H1 (cell line): ENCODE data around the gene LIPC. TPM values are rescaled to one million over a fixed set of nuclear protein-coding genes. Genes with fewer than 3 reads are reported as not detected.

Experiments
- CTCF ChIA-PET: fragments of 300-600 bp; sonication (Branson Sonifier 250); formaldehyde crosslinking; loops from one replicate; lab custom pipeline; 2021; ENCODE audit not compliant: partially characterized antibody; lab: Charles Lee
- POLR2A ChIA-PET: fragments of 300-600 bp; sonication (Branson Sonifier 250); formaldehyde crosslinking; loops from one replicate; lab custom pipeline; 2021; ENCODE audit warnings: inconsistent platforms; ENCODE audit not compliant: partially characterized antibody; lab: Charles Lee
- DNase-seq, 2 experiments: peaks; one replicate each; pipeline versions ENCODE4 v3.0.0 to v3.0.0-alpha.2; 2010 to 2022; ENCODE audit warnings: low spot score in 2 of 2, low read depth in 1 of 2, mixed read lengths in 1 of 2
- FAIRE-seq: peaks from 2 replicates; lab custom pipeline; 2011; peaks lifted over from hg19 to GRCh38; lab: Jason Lieb, UNC
- H2AFZ ChIP-seq: 2 replicates; pipeline ENCODE4 v1.8.1; 2012; ENCODE audit warnings: low read length, inconsistent platforms
- H2AK5ac ChIP-seq: 2 replicates; pipeline ENCODE4 v1.6.1; 2013; ENCODE audit warnings: low read depth, low read length
- H2BK120ac ChIP-seq: replicated peaks from 2 replicates; pipeline ENCODE3; 2013; ENCODE audit warnings: low read depth, low read length, inconsistent platforms
- H2BK12ac ChIP-seq: 2 replicates; pipeline ENCODE4 v1.6.1; 2013; ENCODE audit warnings: low read depth, low read length
- H2BK15ac ChIP-seq: 2 replicates; pipeline ENCODE4 v1.6.1; 2013; ENCODE audit warnings: low read length
- H2BK20ac ChIP-seq: 2 replicates; pipeline ENCODE4 v1.6.1; 2013; ENCODE audit warnings: low read length
- H2BK5ac ChIP-seq: 2 replicates; pipeline ENCODE4 v1.6.1; 2013; ENCODE audit warnings: low read depth, low read length
- H3K14ac ChIP-seq: 2 replicates; pipeline ENCODE4 v1.6.1; 2013; ENCODE audit warnings: inconsistent platforms; ENCODE audit not compliant: insufficient read length
- H3K18ac ChIP-seq: 2 replicates; pipeline ENCODE4 v1.6.1; 2013; ENCODE audit warnings: low read length; ENCODE audit errors: extremely low read depth
- H3K23ac ChIP-seq: 2 replicates; pipeline ENCODE4 v1.6.1; 2013; ENCODE audit warnings: inconsistent platforms; ENCODE audit not compliant: insufficient read length
- H3K23me2 ChIP-seq: 2 replicates; pipeline ENCODE4 v1.6.1; 2013; ENCODE audit warnings: low read depth, low read length
- H3K27ac ChIP-seq: 2 replicates; pipeline ENCODE4 v1.6.1; 2011; ENCODE audit warnings: low read depth, low read length, inconsistent platforms
- H3K27me3 ChIP-seq, 4 experiments: replicated peaks in 1 of 4; 1 replicate in 1 of 4; 2 replicates in 3 of 4; pipeline versions ENCODE4 v1.6.1 to v1.8.1; 2011 to 2013; ENCODE audit warnings: low read length in 3 of 4, mild to moderate bottlenecking in 3 of 4, inconsistent platforms in 2 of 4, mixed read lengths in 2 of 4, moderate library complexity in 1 of 4; ENCODE audit not compliant: control insufficient read depth in 3 of 4, insufficient read depth in 3 of 4; ENCODE audit errors: extremely low read depth in 1 of 4
- H3K36me3 ChIP-seq, 4 experiments: 2 replicates each; pipeline versions ENCODE4 v1.6.1 to v1.8.1; 2011 to 2013; ENCODE audit warnings: mild to moderate bottlenecking in 4 of 4, low read length in 3 of 4, moderate library complexity in 2 of 4, control low read depth in 1 of 4, inconsistent platforms in 1 of 4; ENCODE audit not compliant: insufficient read depth in 4 of 4, control insufficient read depth in 2 of 4
- H3K4ac ChIP-seq: replicated peaks from 2 replicates; pipeline ENCODE3; 2013; ENCODE audit warnings: low read length, low read depth, mixed read lengths, inconsistent platforms; ENCODE audit not compliant: insufficient read length
- H3K4me1 ChIP-seq, 4 experiments: replicated peaks in 1 of 4; 1 replicate in 1 of 4; 2 replicates in 3 of 4; pipeline versions ENCODE4 v1.6.1 to v1.8.1; 2011 to 2013; ENCODE audit warnings: low read length in 3 of 4, inconsistent platforms in 2 of 4, mixed read lengths in 1 of 4; ENCODE audit not compliant: insufficient read depth in 4 of 4, control insufficient read depth in 3 of 4
- H3K4me2 ChIP-seq, 2 experiments: 2 replicates each; pipeline versions ENCODE4 v1.6.1 to v1.8.1; 2011 to 2013; ENCODE audit warnings: low read depth in 2 of 2, low read length in 2 of 2, control low read depth in 1 of 2, inconsistent platforms in 1 of 2, mild to moderate bottlenecking in 1 of 2; ENCODE audit not compliant: insufficient read depth in 1 of 2
- H3K4me3 ChIP-seq, 4 experiments: fragments of 200-600, 300-600 bp in 1 of 4; sonication (generic), shearing (Covaris generic), sonication (Bioruptor Twin) in 1 of 4; 2 replicates each; pipeline versions ENCODE4 v1.5.1 to v1.8.1; 2011 to 2016; ENCODE audit warnings: low read length in 4 of 4, low read depth in 3 of 4, control low read depth in 2 of 4, inconsistent platforms in 2 of 4, mild to moderate bottlenecking in 2 of 4, mixed read lengths in 1 of 4, moderate library complexity in 1 of 4; ENCODE audit not compliant: insufficient read depth in 2 of 4; ENCODE audit errors: extremely low read depth in 1 of 4
- H3K56ac ChIP-seq: replicated peaks from 2 replicates; pipeline ENCODE3; 2013; ENCODE audit warnings: low read depth, mild to moderate bottlenecking, mixed read lengths, low read length, inconsistent platforms; ENCODE audit not compliant: insufficient read length
- H3K79me1 ChIP-seq: 2 replicates; pipeline ENCODE4 v1.6.1; 2013; ENCODE audit warnings: low read depth, low read length, control low read depth
- H3K79me2 ChIP-seq, 2 experiments: 2 replicates each; pipeline versions ENCODE4 v1.6.1 to v1.8.1; 2012 to 2013; ENCODE audit warnings: low read length in 2 of 2, mild to moderate bottlenecking in 2 of 2, inconsistent platforms in 1 of 2; ENCODE audit not compliant: insufficient read depth in 2 of 2, control insufficient read depth in 1 of 2
- H3K9ac ChIP-seq, 4 experiments: replicated peaks in 1 of 4; 1 replicate in 1 of 4; 2 replicates in 3 of 4; pipeline versions ENCODE4 v1.6.1 to v1.8.1; 2011 to 2013; ENCODE audit warnings: low read depth in 3 of 4, low read length in 3 of 4, control low read depth in 2 of 4, mild to moderate bottlenecking in 2 of 4, moderate library complexity in 2 of 4, inconsistent platforms in 1 of 4; ENCODE audit errors: extremely low read depth in 1 of 4
- H3K9me3 ChIP-seq, 2 experiments: 2 replicates each; pipeline versions ENCODE4 v1.6.1 to v1.8.1; 2012 to 2013; ENCODE audit warnings: mild to moderate bottlenecking in 2 of 2, moderate library complexity in 2 of 2, control low read depth in 1 of 2, inconsistent platforms in 1 of 2, low read depth in 1 of 2, low read length in 1 of 2, mixed read lengths in 1 of 2; ENCODE audit not compliant: insufficient read depth in 2 of 2
- H4K20me1 ChIP-seq, 2 experiments: replicated peaks in 1 of 2; 2 replicates each; pipeline versions ENCODE3 to v1.8.1; 2011 to 2013; ENCODE audit warnings: inconsistent platforms in 2 of 2, low read length in 2 of 2, mild to moderate bottlenecking in 1 of 2; ENCODE audit not compliant: insufficient read depth in 2 of 2, control insufficient read depth in 1 of 2
- H4K5ac ChIP-seq: 2 replicates; pipeline ENCODE4 v1.6.1; 2013; ENCODE audit warnings: low read length, low read depth, mixed read lengths, inconsistent platforms; ENCODE audit not compliant: insufficient read length
- H4K8ac ChIP-seq: 2 replicates; pipeline ENCODE4 v1.8.0; 2013; ENCODE audit warnings: mild to moderate bottlenecking, moderate library complexity, low read length, inconsistent platforms; ENCODE audit not compliant: insufficient read depth; ENCODE audit errors: extremely low read depth
- H4K91ac ChIP-seq: replicated peaks from 2 replicates; pipeline ENCODE3; 2013; ENCODE audit warnings: low read length, mixed read lengths, inconsistent platforms; ENCODE audit not compliant: insufficient read length
- ASH2L ChIP-seq: fragments of 200-600, 300-600 bp; sonication (generic); IDR thresholded peaks from one replicate; pipeline ENCODE4 v1.7.1; 2017; ENCODE audit warnings: low read length
- ATF2 ChIP-seq: IDR thresholded peaks from 2 replicates; pipeline ENCODE4 v1.6.1; 2012; ENCODE audit warnings: low read length, inconsistent platforms
- CEBPB ChIP-seq: IDR thresholded peaks from 2 replicates; pipeline ENCODE4 v1.6.1; 2012; ENCODE audit warnings: low read depth, low read length
- CREB1 ChIP-seq: IDR thresholded peaks from 2 replicates; pipeline ENCODE4 v1.6.1; 2012; ENCODE audit warnings: inconsistent platforms
- CTCF ChIP-seq, 3 experiments: IDR thresholded peaks; 1 replicate in 2 of 3; 2 replicates in 1 of 3; pipeline versions ENCODE4 v1.5.1 to v1.6.1; 2011; ENCODE audit warnings: low read length in 3 of 3, mild to moderate bottlenecking in 3 of 3, inconsistent platforms in 2 of 3, low read depth in 1 of 3, moderate library complexity in 1 of 3; ENCODE audit not compliant: insufficient read depth in 1 of 3; ENCODE audit errors: control extremely low read depth in 1 of 3
- KDM4A ChIP-seq: IDR thresholded peaks from one replicate; pipeline ENCODE4 v1.7.1; 2012; ENCODE audit warnings: low read depth, mild to moderate bottlenecking, moderate library complexity, low read length, inconsistent platforms; ENCODE audit not compliant: severe bottlenecking
- SRF ChIP-seq: IDR thresholded peaks from 2 replicates; pipeline ENCODE4 v1.6.1; 2011; ENCODE audit warnings: mild to moderate bottlenecking, low read depth, low read length, moderate library complexity
- SUZ12 ChIP-seq: fragments of 200-600 bp; sonication (generic); IDR thresholded peaks from 2 replicates; pipeline ENCODE4 v1.6.1; 2012; ENCODE audit warnings: mild to moderate bottlenecking, inconsistent platforms, low read length, moderate library complexity, mixed read lengths
- TAF1 ChIP-seq: IDR thresholded peaks from 2 replicates; pipeline ENCODE4 v1.6.1; 2011; ENCODE audit warnings: mild to moderate bottlenecking, low read depth, low read length
- TAF7 ChIP-seq: optimal IDR thresholded peaks from 2 replicates; pipeline ENCODE3; 2011; ENCODE audit warnings: low read depth, mild to moderate bottlenecking, inconsistent platforms, low read length, moderate library complexity, borderline replicate concordance
- YY1 ChIP-seq: IDR thresholded peaks from 2 replicates; pipeline ENCODE4 v1.6.1; 2011; ENCODE audit warnings: low read depth, mild to moderate bottlenecking, low read length
- WGBS, 2 experiments: shearing (Covaris generic) in 1 of 2; methylation state at CpG; one replicate each; pipeline versions ENCODE4 v1.1.6 to v1.1.7; 2013 to 2015; ENCODE audit warnings: low lambda C conversion rate in 2 of 2, mixed read lengths in 2 of 2, inconsistent platforms in 1 of 2, low coverage in 1 of 2, missing lambda C conversion rate in 1 of 2; ENCODE audit not compliant: insufficient replicate concordance in 2 of 2, insufficient coverage in 1 of 2, insufficient read length in 1 of 2; ENCODE audit errors: extremely low coverage in 1 of 2, missing lambda C conversion rate in 1 of 2; 5-methylcytosine and 5-hydroxymethylcytosine counted together
- polyA plus RNA-seq, 7 experiments: library from polyadenylated mRNA; depleted of rRNA in 3 of 7; stranded (reverse) in 5 of 7; unstranded in 2 of 7; fragments of >200 nt in 5 of 7; fragments of 200-250 nt in 2 of 7; gene quantifications; 1 replicate in 5 of 7; 2 replicates in 1 of 7; 4 replicates in 1 of 7; pipeline versions ENCODE4 v1.2.1 to v1.2.3, GENCODE V29; 2011 to 2013; ENCODE audit warnings: missing spikeins in 2 of 7, mixed read lengths in 2 of 7
- total RNA-seq: library from RNA; stranded (reverse); fragmentation: NEBNext Ultra II Directional; extraction: Animal tissue kit (Norgen Biotek cat#: 25700); gene quantifications from 2 replicates; pipeline ENCODE4 v1.2.1, GENCODE V29; 2021

LIPC gene
- total and polyA plus RNA-seq, 2 of the 8 experiments (the other 6 are each of a cell fraction or from before 2014, with no cell fraction given) = not detected

- Histone ChIP-seq H3K36me3 (no peaks in the 10 kb centered on the region), H3K9me3 (no peaks in the 10 kb centered on the region), H3K4me3 (no peak overlapping the region), H4K20me1 (no peaks in the 10 kb centered on the region), H3K18ac (no peak overlapping the region), H3K56ac (no peak overlapping the region), H2BK12ac (no peak overlapping the region), H2BK20ac (no peak overlapping the region), H3K27me3 (no peaks in the 10 kb centered on the region), H4K8ac (no peak overlapping the region), H3K9ac (no peak overlapping the region), H4K5ac (no peak overlapping the region), H3K79me2 (no peaks in the 10 kb centered on the region), H2AK5ac (no peak overlapping the region), H3K23ac (no peak overlapping the region), H3K27ac (no peak overlapping the region), H3K4ac (no peak overlapping the region), H2BK5ac (no peak overlapping the region), H3K4me2 (no peak overlapping the region), H4K91ac (no peak overlapping the region), H2BK15ac (no peak overlapping the region), H2AFZ (no peak overlapping the region), H3K79me1 (no peaks in the 10 kb centered on the region), H2BK120ac (no peak overlapping the region), H3K4me1 (peaks cover 0 to 5% (median 2%) of the 10 kb centered on the region in 4 experiments; a peak in 4 of 7 replicates), H3K14ac (no peak overlapping the region), H3K23me2 (no peaks in the 10 kb centered on the region)
- WGBS, 2 experiments = 90% methylated on average over 6 of the region's 6 CpGs; no CpG with 5 or more reads in 1 of the 2 experiments
- FAIRE-seq (no peak), DNase-seq (no peak)
- ChIA-PET CTCF (interaction anchor here (0.8 to 1.6 kb wide), 7 partner anchors 8 to 455 kb away, joined by 3 to 4 read pairs (median 3); no protein-coding TSS in a partner anchor), POLR2A (no interaction called here)
- TF ChIP-seq SUZ12 (no peak), CREB1 (no peak), CTCF (IDR thresholded peaks at IDR 0.05; ENCODE audit: control extremely low read depth in 1 of 3, insufficient read depth in 1 of 3, low read depth in 1 of 3, low read length in 3 of 3) (no peak), KDM4A (no peak), SRF (no peak), YY1 (no peak), TAF1 (no peak), TAF7 (no peak), ATF2 (no peak), ASH2L (no peak), CEBPB (no peak)
These were observed 47.1 kb upstream of the LIPC start for GRCh38 chr15:58384667-58385066.
